ENCODE results near the gene ROR1.
"Not testable (repeated sequence)": the region's sequence is repeated elsewhere in the genome, so short reads cannot be mapped to it uniquely, and the experiment has no call there.

Gene ROR1

DNA sequence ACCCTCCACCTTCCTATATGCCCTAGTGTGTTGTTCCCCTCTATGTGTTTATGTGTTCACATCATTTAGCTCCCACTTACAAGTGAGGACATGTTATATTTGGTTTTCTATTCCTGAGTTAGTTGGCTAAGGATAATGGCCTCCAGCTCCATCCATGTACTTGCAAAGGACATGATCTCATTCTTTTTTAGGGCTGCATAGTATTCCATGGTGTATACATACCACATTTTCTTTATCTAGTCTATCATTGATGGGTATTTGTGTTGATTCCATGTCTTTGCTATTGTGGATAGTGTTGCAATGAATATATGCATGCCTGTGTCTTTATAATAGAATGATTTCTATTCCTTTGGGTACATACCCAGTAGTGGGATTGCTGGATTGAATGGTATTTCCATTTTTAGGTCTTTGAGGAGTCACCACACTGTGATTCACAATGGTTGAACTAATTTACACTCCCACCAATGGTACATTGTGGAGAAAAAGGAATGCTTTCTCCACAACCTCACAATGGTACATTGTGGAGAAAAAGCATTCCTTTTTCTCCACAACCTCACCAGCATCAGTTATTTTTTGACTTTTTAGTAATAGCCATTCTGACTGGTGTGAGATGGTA lies 52.5 kb downstream of the ROR1 start:
- not testable (repeated sequence) for DNase-seq

- DNase-seq: no peak
These were observed 53.8 kb downstream of the ROR1 start for GRCh38 chr1:63827411-63828321.

DNA sequence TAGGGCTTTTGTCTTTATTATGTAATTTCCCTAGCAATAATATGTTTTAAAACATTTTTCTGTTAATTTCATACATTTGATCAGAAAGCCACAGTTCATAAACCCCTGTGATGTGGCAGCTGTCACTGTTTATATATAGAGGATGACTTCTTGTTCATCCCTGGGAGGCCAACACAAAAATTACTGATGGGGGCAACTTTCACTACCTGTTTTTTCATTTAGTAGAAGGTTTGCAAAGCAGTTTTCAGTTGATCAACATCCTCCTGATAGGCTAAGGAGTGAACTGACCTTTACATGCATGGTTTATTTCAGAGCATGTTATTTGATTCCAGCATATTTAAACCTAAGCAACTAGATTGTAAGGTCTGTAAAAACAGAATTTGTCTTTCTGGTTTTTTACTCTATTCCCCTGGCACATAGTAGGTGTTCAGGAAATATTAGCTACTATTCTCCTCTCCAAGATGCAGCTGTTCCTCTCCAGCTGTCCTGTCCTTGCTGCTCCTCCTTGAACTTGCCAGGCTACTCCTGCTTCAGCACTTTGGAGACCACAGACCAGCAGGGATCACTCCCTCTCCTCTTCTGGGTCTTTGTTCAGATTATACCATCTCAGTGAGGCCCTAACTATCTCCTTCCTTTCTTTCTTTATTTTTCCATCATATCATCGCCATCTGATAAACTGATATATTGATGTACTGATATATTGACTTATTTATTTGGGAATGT lies 54.7 kb downstream of the ROR1 start:
- DNase-seq: no peak

- DNase-seq: no peak
These were observed 55.8 kb downstream of the ROR1 start for GRCh38 chr1:63829349-63830327.

- no peak for DNase-seq
These were observed 57.6 kb downstream of the ROR1 start for GRCh38 chr1:63831409-63831808.

- no peak for DNase-seq
These were observed 59.7 kb downstream of the ROR1 start for GRCh38 chr1:63833363-63834119.

DNA sequence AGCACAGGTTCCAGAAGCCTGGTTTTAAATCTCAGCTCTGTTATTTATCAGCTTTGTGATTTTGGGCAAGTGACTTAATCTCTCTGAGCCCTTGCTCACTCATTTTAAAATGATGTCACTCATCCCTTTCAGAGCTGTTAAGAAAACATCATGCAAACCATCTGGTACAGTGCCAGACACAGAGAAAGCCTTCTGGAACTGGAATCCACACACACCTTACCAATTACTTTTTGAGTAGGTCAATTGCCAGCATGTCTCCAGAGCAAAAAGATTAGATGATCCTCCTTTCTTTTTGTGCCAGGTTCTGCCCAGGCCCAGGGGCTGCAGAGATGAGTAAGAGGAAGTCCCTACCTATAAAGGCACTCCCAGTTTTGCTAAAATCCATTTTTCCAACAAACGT lies 61.3 kb downstream of the ROR1 start:
- no peak for DNase-seq

- DNase-seq: no peak
These were observed 62.6 kb downstream of the ROR1 start for GRCh38 chr1:63836374-63836773.

GRCh38 chr1:63836830-63837229 lies 63.0 kb downstream of the ROR1 start:
- DNase-seq: no peak

DNA sequence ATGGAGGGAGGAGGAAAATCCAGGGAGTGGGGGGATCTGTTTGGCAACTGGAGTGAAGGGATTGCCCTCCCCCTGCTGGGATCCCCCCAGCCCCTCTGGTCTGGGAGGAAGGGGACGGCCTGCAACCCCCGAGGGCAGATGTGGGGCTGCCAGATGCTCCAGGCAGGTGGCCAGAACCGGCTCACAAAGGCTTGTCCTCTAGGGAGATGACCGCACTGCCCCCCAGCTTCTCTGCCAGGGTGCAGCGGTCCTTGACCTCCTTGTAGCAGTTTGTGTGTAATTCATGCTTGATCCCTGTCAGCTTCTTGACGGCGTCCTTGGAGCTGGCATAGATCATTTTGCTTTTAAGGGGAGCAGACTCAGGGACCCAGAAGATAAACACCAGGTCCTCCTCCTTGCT lies 69.2 kb downstream of the ROR1 start:
- DNase-seq: no peak

DNA sequence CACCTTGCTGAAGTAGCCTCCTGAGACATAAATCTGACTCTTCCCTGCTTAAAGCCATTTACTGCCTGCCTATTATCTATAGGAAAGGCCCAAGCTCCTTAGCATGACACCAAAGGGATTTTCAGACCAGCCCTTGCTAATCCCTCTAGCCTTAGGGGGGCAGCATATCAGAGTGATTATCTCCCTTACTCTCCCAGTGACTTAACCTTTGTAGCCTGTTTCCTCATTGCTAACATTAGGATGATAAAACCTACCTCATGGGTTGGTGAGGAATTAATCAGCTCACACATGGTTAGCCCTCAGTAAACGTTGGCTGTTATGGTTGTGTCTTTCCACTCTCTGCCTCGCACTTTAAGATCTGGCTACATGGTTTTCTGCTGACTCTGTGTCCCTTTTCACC lies 70.1 kb downstream of the ROR1 start:
- DNase-seq: no peak

- no peak for DNase-seq
These were observed 71.5 kb downstream of the ROR1 start for GRCh38 chr1:63845346-63845745.

DNA sequence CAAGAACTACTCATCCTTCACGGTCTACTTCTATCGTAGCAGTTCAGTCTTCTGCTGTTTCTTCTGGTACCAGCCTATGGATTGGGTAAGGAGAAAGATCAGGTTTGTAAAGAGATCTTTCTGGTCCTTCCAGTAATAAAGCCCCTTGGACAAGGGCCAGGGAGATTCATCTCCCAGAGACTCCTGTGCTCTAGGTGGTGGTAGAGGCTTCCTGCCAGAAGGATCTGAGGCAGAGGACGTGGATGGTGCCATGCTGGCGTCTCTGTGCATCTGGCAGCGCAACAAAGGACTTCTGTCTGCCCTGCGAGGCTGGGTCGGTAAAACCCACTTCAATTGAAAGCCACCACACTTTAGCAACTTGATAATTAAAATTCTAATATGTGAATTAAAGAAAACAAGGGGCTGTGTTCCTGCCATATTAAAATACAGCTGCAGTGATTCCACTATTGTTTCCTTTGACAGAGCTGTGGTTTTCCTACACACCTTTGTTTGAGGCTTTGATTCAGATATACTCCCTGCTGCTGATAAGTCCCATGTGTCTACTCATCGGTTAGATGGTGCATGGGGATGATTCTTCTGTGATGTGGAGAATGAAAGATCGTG lies 73.6 kb downstream of the ROR1 start:
- DNase-seq: no peak

- no peak for DNase-seq
These were observed 74.9 kb downstream of the ROR1 start for GRCh38 chr1:63848733-63849132.

- no peak for DNase-seq
These were observed 75.3 kb downstream of the ROR1 start for GRCh38 chr1:63849149-63849548.

DNA sequence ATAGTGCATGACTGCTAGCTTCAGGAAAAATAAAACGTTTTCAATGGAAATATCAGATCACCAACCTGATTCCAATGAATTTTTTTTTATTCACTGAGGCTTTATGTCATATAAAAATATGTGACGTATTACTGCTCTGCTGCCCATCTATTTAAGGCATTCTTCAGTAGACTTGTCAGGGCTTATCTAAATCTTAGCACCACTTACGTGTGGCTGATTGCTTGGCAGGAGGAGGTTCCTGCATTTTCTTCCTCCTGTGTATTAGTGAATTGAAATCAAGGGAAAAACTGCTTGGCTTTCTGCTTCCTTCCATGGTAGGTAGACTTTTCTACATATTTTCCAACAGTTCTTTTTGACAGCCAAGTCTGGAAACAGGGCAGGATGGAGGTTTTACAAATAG lies 80.3 kb downstream of the ROR1 start:
- no peak for DNase-seq

DNA sequence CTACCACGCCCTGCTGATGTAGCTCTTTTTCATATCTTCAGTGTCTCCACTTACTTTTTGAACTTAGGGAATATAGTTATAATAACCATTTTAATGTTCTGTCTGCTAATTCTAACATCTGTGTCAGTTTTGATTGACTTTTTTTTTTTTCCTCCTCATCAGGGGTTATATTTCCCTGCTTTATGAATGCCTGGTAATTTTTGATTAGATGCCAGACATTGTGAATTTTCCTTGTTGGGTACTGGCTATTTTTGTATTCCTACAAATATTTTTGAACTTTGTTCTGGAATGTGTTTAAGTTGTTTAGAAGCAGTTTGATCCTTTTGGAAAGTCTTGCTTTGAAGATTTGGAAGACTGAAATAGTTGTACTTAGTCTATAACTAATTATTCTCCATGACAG lies 82.1 kb downstream of the ROR1 start:
- no peak for DNase-seq

DNA sequence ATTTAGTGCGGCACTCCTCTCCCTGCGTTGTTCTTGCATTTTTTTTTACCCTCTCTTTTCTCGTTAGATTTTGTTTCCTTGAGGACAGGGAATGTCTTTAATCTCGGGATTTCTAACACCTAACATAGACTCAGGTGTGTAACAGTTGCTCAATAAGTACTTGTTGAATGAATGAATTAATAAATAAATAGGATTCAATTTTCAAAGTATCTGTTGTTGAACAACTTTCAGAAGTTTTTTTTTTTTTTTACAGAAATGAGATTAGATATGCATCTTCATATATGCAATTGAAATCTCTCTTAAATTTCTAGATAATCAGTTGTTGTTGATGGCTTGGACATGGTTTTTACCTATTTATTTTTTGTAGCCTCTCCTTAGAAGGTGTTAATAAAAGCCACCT lies 83.1 kb downstream of the ROR1 start:
- no peak for DNase-seq

DNA sequence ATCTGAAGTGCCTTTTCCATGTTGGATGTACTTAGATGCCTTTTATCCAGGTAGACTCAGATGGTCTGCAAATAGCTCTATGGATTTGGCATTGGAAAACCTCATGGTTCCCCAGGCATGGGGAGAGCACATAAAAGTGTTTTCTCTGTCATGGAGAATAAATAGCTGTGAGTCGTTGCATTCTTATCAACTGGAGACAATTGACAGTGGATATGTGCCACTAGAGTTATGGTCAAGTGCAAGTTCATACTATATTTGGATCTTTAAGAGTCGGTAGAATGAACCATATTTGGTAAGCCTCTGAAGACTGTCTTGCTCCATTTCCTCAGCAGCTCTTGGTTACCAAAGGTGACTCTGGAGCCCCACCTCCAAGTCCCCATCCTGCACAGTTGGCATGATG lies 83.7 kb downstream of the ROR1 start:
- DNase-seq: no peak

DNA sequence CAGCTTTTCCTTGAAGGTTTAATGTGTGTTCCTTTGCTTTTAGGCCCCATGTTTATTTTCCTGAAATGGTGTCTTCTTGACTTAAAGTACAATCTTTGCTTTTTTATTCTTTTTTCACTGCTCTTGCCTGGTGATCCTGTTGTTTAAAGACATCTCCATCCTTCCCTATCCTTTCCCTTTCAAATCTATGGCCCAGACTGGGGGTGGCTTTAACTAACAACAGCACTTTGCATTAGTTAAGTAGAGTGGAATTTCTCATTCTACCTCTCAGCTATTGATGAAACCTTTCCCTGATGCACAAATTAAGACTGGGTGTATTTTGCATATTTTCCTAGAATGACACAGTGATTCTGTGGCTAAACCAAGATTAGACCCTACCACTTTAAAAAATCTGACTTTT lies 84.3 kb downstream of the ROR1 start:
- DNase-seq: no peak

GRCh38 chr1:63859480-63860275 lies 85.9 kb downstream of the ROR1 start:
- no peak for DNase-seq

Data from activated CD4-positive, CD25-positive, alpha-beta regulatory T cell (primary cell).